HepG2 (cell line): Measurements from ENCODE around the gene HLA-F. TPM values are rescaled to one million over a fixed set of nuclear protein-coding genes. Genes with fewer than 3 reads are reported as not detected.

Experiments used
- ATAC-seq: fragments of 200-7000 bp; cut with Tn5 transposase; 3 replicates; pipeline ENCODE4 v1.9.1; 2020; ENCODE audit warnings: mild to moderate bottlenecking, moderate library complexity
- BruUV-seq: library from RNA; stranded (reverse); fragments of 400-500 nt; replicated peaks from 2 replicates; lab custom pipeline; 2021; lab: Mats Ljungman, UMichigan
- CTCF ChIA-PET: fragments of 300-600 bp; formaldehyde crosslinking; extraction: SDS; loops from one replicate; lab custom pipeline; 2021; ENCODE audit warnings: low total read pairs, inconsistent platforms, low intra/inter-chr PET ratio; lab: Yijun Ruan, JAX
- POLR2A ChIA-PET: fragments of 350-600 bp; sonication (Branson Sonifier 250); formaldehyde crosslinking; loops from one replicate; lab custom pipeline; 2020; ENCODE audit warnings: antibody characterized with exemption, inconsistent platforms; lab: Yijun Ruan, JAX
- DNase-seq: peaks from one replicate; pipeline ENCODE4 v3.0.0-alpha.2; 2015; ENCODE audit warnings: low spot score
- FAIRE-seq: peaks from 3 replicates; lab custom pipeline; 2011; peaks lifted over from hg19 to GRCh38; lab: Jason Lieb, UNC
- H2AFZ ChIP-seq: one replicate; pipeline ENCODE4 v1.6.1; 2011; ENCODE audit warnings: low read length, inconsistent platforms
- H3K27ac ChIP-seq: fragments of 300-600 bp; 3 replicates; pipeline ENCODE4 v1.8.0; 2011; ENCODE audit warnings: mixed run types, mild to moderate bottlenecking, mixed read lengths, low read length, inconsistent platforms; ENCODE audit not compliant: insufficient read depth; ENCODE audit errors: extremely low read length
- H3K27me3 ChIP-seq, 2 experiments: fragments of 200-600 bp in 1 of 2; 2 replicates in 1 of 2; 3 replicates in 1 of 2; pipeline versions ENCODE4 v1.6.0 to v1.8.0; 2011; ENCODE audit warnings: low read length in 2 of 2, mild to moderate bottlenecking in 2 of 2, moderate library complexity in 2 of 2, inconsistent platforms in 1 of 2; ENCODE audit not compliant: insufficient read depth in 2 of 2, control insufficient read depth in 1 of 2
- H3K36me3 ChIP-seq, 2 experiments: fragments of 200-600 bp in 1 of 2; replicated peaks in 1 of 2; 2 replicates in 1 of 2; 3 replicates in 1 of 2; pipeline versions ENCODE4 v1.5.1 to v1.8.0; 2011; ENCODE audit warnings: low read length in 2 of 2, inconsistent platforms in 1 of 2; ENCODE audit not compliant: insufficient read depth in 2 of 2, control insufficient read depth in 1 of 2
- H3K4me1 ChIP-seq: 2 replicates; pipeline ENCODE4 v1.5.1; 2012; ENCODE audit warnings: low read length, inconsistent platforms; ENCODE audit not compliant: insufficient read depth
- H3K4me2 ChIP-seq: 2 replicates; pipeline ENCODE4 v1.6.0; 2011; ENCODE audit warnings: low read depth, low read length, inconsistent platforms
- H3K4me3 ChIP-seq, 3 experiments: fragments of 200-600 bp in 1 of 3; sonication (generic), shearing (Covaris generic) in 1 of 3; replicated peaks in 1 of 3; 2 replicates each; pipeline ENCODE4 v1.5.1; 2011 to 2016; ENCODE audit warnings: low read length in 3 of 3, inconsistent platforms in 2 of 3, low read depth in 2 of 3, mild to moderate bottlenecking in 2 of 3, control low read depth in 1 of 3, mixed read lengths in 1 of 3; ENCODE audit not compliant: insufficient read depth in 1 of 3
- H3K79me2 ChIP-seq: one replicate; pipeline ENCODE4 v1.6.1; 2011; ENCODE audit warnings: low read length, inconsistent platforms; ENCODE audit not compliant: insufficient read depth
- H3K9ac ChIP-seq: 2 replicates; pipeline ENCODE4 v1.6.0; 2011; ENCODE audit warnings: mild to moderate bottlenecking, low read depth, low read length, inconsistent platforms; ENCODE audit not compliant: insufficient read depth
- H3K9me3 ChIP-seq: 2 replicates; pipeline ENCODE4 v1.5.1; 2012; ENCODE audit warnings: mild to moderate bottlenecking, low read length
- H4K20me1 ChIP-seq: 2 replicates; pipeline ENCODE4 v1.6.0; 2011; ENCODE audit warnings: inconsistent platforms, mild to moderate bottlenecking, low read length, moderate library complexity; ENCODE audit not compliant: insufficient read depth
- ATF7 ChIP-seq, 2 experiments: fragments of 450-650 bp in 1 of 2; sonication (generic) in 1 of 2; formaldehyde crosslinking in 1 of 2; IDR thresholded peaks; 2 replicates each; pipeline versions ENCODE4 v1.4.0 to v1.6.1; 2016 to 2020; ENCODE audit warnings: antibody characterized with exemption in 1 of 2, mild to moderate bottlenecking in 1 of 2, missing genetic modification reagents in 1 of 2
- CREB3 ChIP-seq: sonication (generic); formaldehyde crosslinking; IDR thresholded peaks from 2 replicates; pipeline ENCODE4 v1.5.0; 2020; ENCODE audit warnings: missing genetic modification reagents
- ETV5 ChIP-seq: IDR thresholded peaks from 2 replicates; pipeline ENCODE4 v1.6.1; 2018; ENCODE audit warnings: missing biosample characterization, missing genetic modification reagents, inconsistent platforms, borderline replicate concordance
- JDP2 ChIP-seq: sonication (generic); formaldehyde crosslinking; IDR thresholded peaks from 2 replicates; pipeline ENCODE4 v1.8.1; 2022; ENCODE audit warnings: missing genetic modification reagents, borderline replicate concordance
- SP140L ChIP-seq: sonication (generic); formaldehyde crosslinking; IDR thresholded peaks from 2 replicates; pipeline ENCODE4 v1.4.0; 2020; ENCODE audit warnings: missing genetic modification reagents, borderline replicate concordance
- TBL1XR1 ChIP-seq: fragments of 150-350 bp; IDR thresholded peaks from 2 replicates; pipeline ENCODE4 v1.6.1; 2014; ENCODE audit warnings: borderline replicate concordance, low read length; ENCODE audit not compliant: partially characterized antibody
- THAP9 ChIP-seq: sonication (generic); formaldehyde crosslinking; IDR thresholded peaks from 2 replicates; pipeline ENCODE4; 2020; ENCODE audit warnings: missing genetic modification reagents, mild to moderate bottlenecking, borderline replicate concordance
- XBP1 ChIP-seq: sonication (generic); formaldehyde crosslinking; IDR thresholded peaks from 2 replicates; pipeline ENCODE4 v1.5.0; 2020; ENCODE audit warnings: missing genetic modification reagents
- ZNF136 ChIP-seq: sonication (generic); formaldehyde crosslinking; IDR thresholded peaks from 2 replicates; pipeline ENCODE4 v1.8.1; 2022; ENCODE audit warnings: low read depth, mild to moderate bottlenecking, moderate library complexity, missing genetic modification reagents
- ZNF362 ChIP-seq: sonication (generic); formaldehyde crosslinking; IDR thresholded peaks from 2 replicates; pipeline ENCODE4 v1.4.0; 2020; ENCODE audit warnings: missing genetic modification reagents, mild to moderate bottlenecking, borderline replicate concordance
- ZNF549 ChIP-seq: sonication (generic); formaldehyde crosslinking; IDR thresholded peaks from 2 replicates; pipeline ENCODE4 v1.5.0; 2020; ENCODE audit warnings: missing genetic modification reagents
- ZNF558 ChIP-seq: sonication (generic); formaldehyde crosslinking; IDR thresholded peaks from 2 replicates; pipeline ENCODE4 v1.9.0; 2022; ENCODE audit warnings: mild to moderate bottlenecking, missing genetic modification reagents, borderline replicate concordance
- ZNF605 ChIP-seq: sonication (generic); formaldehyde crosslinking; IDR thresholded peaks from 2 replicates; pipeline ENCODE4 v1.8.0; 2022; ENCODE audit warnings: mild to moderate bottlenecking, missing genetic modification reagents
- ZNF780A ChIP-seq: sonication (generic); formaldehyde crosslinking; IDR thresholded peaks from 2 replicates; pipeline ENCODE4 v1.8.0; 2022; ENCODE audit warnings: mild to moderate bottlenecking, missing genetic modification reagents, moderate library complexity
- WGBS: methylation state at CpG from one replicate; pipeline ENCODE4 v1.1.6; 2017; ENCODE audit warnings: low lambda C conversion rate; 5-methylcytosine and 5-hydroxymethylcytosine counted together
- in situ Hi-C: cut with HindIII; loops from 2 replicates; pipeline ENCODE4 v1.10.0; 2017; ENCODE audit warnings: low pct_unique_long_range_greater_than_20kb; ENCODE audit not compliant: extremely low pct_ligation_motif_present
- intact Hi-C: fragments of 100-400 bp; cut with micrococcal nuclease; formaldehyde crosslinking; loops from one replicate; pipeline ENCODE4 v1.10.0; 2022; ENCODE audit not compliant: unreplicated experiment
- polyA plus RNA-seq, 8 experiments: library from polyadenylated mRNA; depleted of rRNA in 3 of 8; stranded (reverse) in 7 of 8; unstranded in 1 of 8; fragments of >200 nt; fragmentation: Illumina TruSeq in 4 of 8; extraction: Trizol in 4 of 8; gene quantifications; 2 replicates each; pipeline versions ENCODE4 v1.2.1 to v1.2.3, GENCODE V29; 2011 to 2016; ENCODE audit warnings: low read depth in 4 of 8, missing spikeins in 1 of 8, mixed read lengths in 1 of 8; ENCODE audit not compliant: insufficient read depth in 1 of 8
- total RNA-seq, 5 experiments: library from RNA; depleted of rRNA; stranded (reverse); fragments of >200 nt; fragmentation: Illumina TruSeq; extraction: Trizol; gene quantifications; 2 replicates each; pipeline ENCODE4 v1.2.3, GENCODE V29; 2016; ENCODE audit warnings: low read depth in 1 of 5

Gene HLA-F
- total and polyA plus RNA-seq, 2 of the 13 experiments (the other 11 are each of a cell fraction or from before 2014, with no cell fraction given): 6.0 to 6.1 TPM

- FAIRE-seq: no peak
- no TSS peak for BruUV-seq
These were observed 26.4 kb downstream of the HLA-F start for GRCh38 chr6:29749668-29750067.

GRCh38 chr6:29750709-29751108 lies 27.5 kb downstream of the HLA-F start:
- intact Hi-C loops: no loop called here
- Histone ChIP-seq H4K20me1 (no peaks in the 10 kb centered on the region), H3K9ac (no peak overlapping the region), H3K27me3 (peaks cover 0 to 24% of the 10 kb centered on the region in 2 experiments; a peak in 1 of 5 replicates), H3K4me3 (no peak overlapping the region), H3K27ac (no peak overlapping the region), H3K9me3 (no peaks in the 10 kb centered on the region), H3K4me1 (peaks cover 24% of the 10 kb centered on the region), H3K79me2 (no peaks in the 10 kb centered on the region), H3K4me2 (no peak overlapping the region), H2AFZ (no peak overlapping the region), H3K36me3 (no peaks in the 10 kb centered on the region)
- CTCF ChIA-PET: no interaction called here
- ATAC-seq: no peak
- POLR2A ChIA-PET: interaction anchor here (1.4 kb wide), 1 partner anchor 214 kb away, joined by 3 read pairs; no protein-coding TSS in a partner anchor
- WGBS: 67% methylated on average over 6 of the region's 6 CpGs
- no peak for TF ChIP-seq XBP1 (CRISPR knock-in tag)
- TF ChIP-seq ZNF362 (CRISPR knock-in tag): no peak
- no peak for TF ChIP-seq ZNF558 (CRISPR knock-in tag)
- no peak for TF ChIP-seq ETV5 (CRISPR knock-in tag)
- no peak for TF ChIP-seq THAP9 (CRISPR knock-in tag)
- TF ChIP-seq ZNF780A (CRISPR knock-in tag): no peak
- no peak for TF ChIP-seq JDP2 (CRISPR knock-in tag)
- no peak for TF ChIP-seq ZNF136 (CRISPR knock-in tag)
- no peak for FAIRE-seq
- in situ Hi-C loops: no loop called here
- DNase-seq: no peak
- no TSS peak for BruUV-seq

More at GRCh38 chr6:29749668-29750067, 26.4 kb downstream of the HLA-F start:
- H3K36me3 ChIP-seq: no peaks in the 10 kb centered on the region
- WGBS: 52% methylated on average over 5 of the region's 5 CpGs
- ATAC-seq (no peak), DNase-seq (no peak)
- intact Hi-C loops (no loop called here), in situ Hi-C loops (loop anchor here (10.0 kb wide), 1 partner anchor 255 kb away; no protein-coding TSS in a partner anchor)
- POLR2A ChIA-PET: interaction anchor here (0.9 to 1.4 kb wide), 4 partner anchors 9 to 312 kb away, joined by 3 read pairs; partner anchors contain the start of gene POLR1H
- H4K20me1 ChIP-seq: no peaks in the 10 kb centered on the region
- CTCF ChIA-PET: no interaction called here
- H3K4me2 ChIP-seq: peak overlapping the region; percentile 94
- H2AFZ ChIP-seq: no peak overlapping the region
- H3K9me3 ChIP-seq: no peaks in the 10 kb centered on the region
- peak overlapping the region in 2 of 3 experiments; percentile 47 to 76; a peak in 2 of 6 replicates for H3K4me3 ChIP-seq
- H3K27ac ChIP-seq: no peak overlapping the region
- H3K9ac ChIP-seq: no peak overlapping the region
- 0 out of 2 replicates have a peak, but pooled peaks have one; percentile 6 for TF ChIP-seq ZNF605
- no peak for TF ChIP-seq CREB3 (CRISPR knock-in tag)
- TF ChIP-seq ATF7 (IDR thresholded peaks at IDR 0.05): peak; percentile 94
- no peak for TF ChIP-seq ATF7 (CRISPR knock-in tag; IDR thresholded peaks at IDR 0.05)
- no peak for TF ChIP-seq ZNF549 (CRISPR knock-in tag)
- no peak for TF ChIP-seq SP140L
- TF ChIP-seq TBL1XR1: no peak
- peaks cover 24% of the 10 kb centered on the region for H3K4me1 ChIP-seq
- peaks cover 0 to 24% of the 10 kb centered on the region in 2 experiments; a peak in 1 of 5 replicates for H3K27me3 ChIP-seq
- no peaks in the 10 kb centered on the region for H3K79me2 ChIP-seq
